Stimulated activated CD4-positive, alpha-beta T cell treated with anti-CD3 and anti-CD28 coated beads, TNF-alpha, amount 100 ng/mL, for 48 hours (primary cell): Measurements from ENCODE around the gene JAML.

Experiments used
- DNase-seq, 3 donors: peaks; one replicate each; pipeline ENCODE4 v3.0.0-alpha.2; 2020; ENCODE audit warnings: low read depth in 3 of 3

Gene JAML

GRCh38 chr11:118240999-118241763, 16.4 kb upstream of the JAML start:
- DNase-seq, result peak in 2 of 3 donors; percentile 60 to 69

GRCh38 chr11:118239509-118240205, 14.8 kb upstream of the JAML start:
- DNase-seq, result no peak

- no peak for DNase-seq
Measured at GRCh38 chr11:118238929-118239328, 14.1 kb upstream of the JAML start.

GRCh38 chr11:118238421-118238820, 13.6 kb upstream of the JAML start:
- no peak for DNase-seq

- DNase-seq, result no peak
Measured at GRCh38 chr11:118236170-118236569, 11.4 kb upstream of the JAML start.

- DNase-seq, result no peak
Measured at GRCh38 chr11:118234833-118235232, 10.0 kb upstream of the JAML start.

GRCh38 chr11:118233850-118234249, 9.0 kb upstream of the JAML start:
- no peak for DNase-seq

- no peak for DNase-seq
Measured at GRCh38 chr11:118233377-118233776, 8.6 kb upstream of the JAML start.

GRCh38 chr11:118232659-118233058, 7.8 kb upstream of the JAML start:
- peak in 1 of 3 donors; percentile 70 for DNase-seq

- DNase-seq, result no peak
Measured at GRCh38 chr11:118231461-118231860, 6.7 kb upstream of the JAML start.

GRCh38 chr11:118230088-118230487, 5.3 kb upstream of the JAML start:
- DNase-seq, result no peak

- no peak for DNase-seq
Measured at GRCh38 chr11:118229274-118229847, 4.5 kb upstream of the JAML start.

- no peak for DNase-seq
Measured at GRCh38 chr11:118227865-118228785, 3.3 kb upstream of the JAML start.

- DNase-seq, result no peak
Measured at GRCh38 chr11:118226781-118227180, 2.0 kb upstream of the JAML start.

- no peak for DNase-seq
Measured at GRCh38 chr11:118226296-118226695, 1.5 kb upstream of the JAML start.

GRCh38 chr11:118223992-118224391, 819 bp downstream of the JAML start:
- no peak for DNase-seq

- no peak for DNase-seq
Measured at GRCh38 chr11:118223570-118223969, 1.2 kb downstream of the JAML start.

- no peak for DNase-seq
Measured at GRCh38 chr11:118222437-118222836, 2.4 kb downstream of the JAML start.

GRCh38 chr11:118221419-118221818, 3.4 kb downstream of the JAML start:
- no peak for DNase-seq

GRCh38 chr11:118219732-118220131, 5.1 kb downstream of the JAML start:
- no peak for DNase-seq

GRCh38 chr11:118219244-118219643, 5.6 kb downstream of the JAML start:
- DNase-seq, result no peak

GRCh38 chr11:118217575-118217974, 7.2 kb downstream of the JAML start:
- DNase-seq, result no peak
